Ishikawa (cell line): ENCODE measurements around the gene SOD1.

Experiments
- CEBPB ChIP-seq: IDR thresholded peaks from 2 replicates; pipeline ENCODE4 v1.6.1; 2012
- CREB1 ChIP-seq: IDR thresholded peaks from 2 replicates; pipeline ENCODE4 v1.6.1; 2012; ENCODE audit warnings: low read depth
- EGR1 ChIP-seq: IDR thresholded peaks from 2 replicates; pipeline ENCODE4 v1.6.1; 2012
- EP300 ChIP-seq: IDR thresholded peaks from 2 replicates; pipeline ENCODE4 v1.6.1; 2012; ENCODE audit warnings: borderline replicate concordance
- FOXM1 ChIP-seq: IDR thresholded peaks from 2 replicates; pipeline ENCODE4 v1.6.1; 2012; ENCODE audit warnings: low read depth, borderline replicate concordance
- NFIC ChIP-seq: IDR thresholded peaks from 2 replicates; pipeline ENCODE4 v1.6.1; 2012
- RAD21 ChIP-seq: IDR thresholded peaks from 2 replicates; pipeline ENCODE4 v1.6.1; 2012; ENCODE audit warnings: low read depth
- TAF1 ChIP-seq: IDR thresholded peaks from 2 replicates; pipeline ENCODE4 v1.6.1; 2012; ENCODE audit warnings: low read depth, mild to moderate bottlenecking
- TCF12 ChIP-seq: IDR thresholded peaks from 2 replicates; pipeline ENCODE4 v1.6.1; 2012; ENCODE audit warnings: low read depth
- TEAD4 ChIP-seq: IDR thresholded peaks from 2 replicates; pipeline ENCODE4 v1.6.1; 2012
- YY1 ChIP-seq: IDR thresholded peaks from 2 replicates; pipeline ENCODE4 v1.6.1; 2012; ENCODE audit warnings: low read depth
- ZBTB7A ChIP-seq: IDR thresholded peaks from 2 replicates; pipeline ENCODE4 v1.6.1; 2012; ENCODE audit warnings: low read depth
- TF ChIP-seq, protein P1 (sequence below): IDR thresholded peaks from 2 replicates; pipeline ENCODE4 v1.6.1; 2012
- TF ChIP-seq, protein P2 (sequence below): IDR thresholded peaks from 2 replicates; pipeline ENCODE4 v1.6.1; 2012; ENCODE audit warnings: low read depth, mild to moderate bottlenecking
- TF ChIP-seq, protein P3 (sequence below): IDR thresholded peaks from 2 replicates; pipeline ENCODE4 v1.6.1; 2012

SOD1 gene

DNA sequence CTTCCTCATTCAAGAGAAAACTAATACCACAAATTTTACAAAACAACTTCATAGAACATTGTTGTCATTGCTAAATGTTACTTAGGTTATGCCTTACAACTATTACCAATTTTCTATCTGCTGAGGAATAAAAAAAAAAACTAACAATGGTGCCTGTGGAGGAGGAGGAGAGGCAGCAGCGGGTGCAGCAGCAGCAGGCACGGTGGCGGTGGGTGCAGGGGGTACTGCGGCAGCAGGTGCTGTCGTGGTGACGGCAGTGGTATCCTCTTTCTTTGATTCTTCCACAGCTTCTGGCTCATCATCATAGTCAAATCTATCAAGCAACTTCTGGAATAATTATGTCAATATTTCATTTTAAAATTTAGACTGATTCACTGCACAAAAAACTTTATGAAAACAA is 36.9 kb downstream of the SOD1 start:
- TF ChIP-seq YY1 (no peak), ZBTB7A (no peak), EGR1 (no peak), EP300 (no peak), TCF12 (no peak), TEAD4 (no peak), NFIC (no peak), FOXM1 (no peak)
- TF ChIP-seq, protein P1, sequence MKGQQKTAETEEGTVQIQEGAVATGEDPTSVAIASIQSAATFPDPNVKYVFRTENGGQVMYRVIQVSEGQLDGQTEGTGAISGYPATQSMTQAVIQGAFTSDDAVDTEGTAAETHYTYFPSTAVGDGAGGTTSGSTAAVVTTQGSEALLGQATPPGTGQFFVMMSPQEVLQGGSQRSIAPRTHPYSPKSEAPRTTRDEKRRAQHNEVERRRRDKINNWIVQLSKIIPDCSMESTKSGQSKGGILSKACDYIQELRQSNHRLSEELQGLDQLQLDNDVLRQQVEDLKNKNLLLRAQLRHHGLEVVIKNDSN = no peak
- TF ChIP-seq, protein P2, sequence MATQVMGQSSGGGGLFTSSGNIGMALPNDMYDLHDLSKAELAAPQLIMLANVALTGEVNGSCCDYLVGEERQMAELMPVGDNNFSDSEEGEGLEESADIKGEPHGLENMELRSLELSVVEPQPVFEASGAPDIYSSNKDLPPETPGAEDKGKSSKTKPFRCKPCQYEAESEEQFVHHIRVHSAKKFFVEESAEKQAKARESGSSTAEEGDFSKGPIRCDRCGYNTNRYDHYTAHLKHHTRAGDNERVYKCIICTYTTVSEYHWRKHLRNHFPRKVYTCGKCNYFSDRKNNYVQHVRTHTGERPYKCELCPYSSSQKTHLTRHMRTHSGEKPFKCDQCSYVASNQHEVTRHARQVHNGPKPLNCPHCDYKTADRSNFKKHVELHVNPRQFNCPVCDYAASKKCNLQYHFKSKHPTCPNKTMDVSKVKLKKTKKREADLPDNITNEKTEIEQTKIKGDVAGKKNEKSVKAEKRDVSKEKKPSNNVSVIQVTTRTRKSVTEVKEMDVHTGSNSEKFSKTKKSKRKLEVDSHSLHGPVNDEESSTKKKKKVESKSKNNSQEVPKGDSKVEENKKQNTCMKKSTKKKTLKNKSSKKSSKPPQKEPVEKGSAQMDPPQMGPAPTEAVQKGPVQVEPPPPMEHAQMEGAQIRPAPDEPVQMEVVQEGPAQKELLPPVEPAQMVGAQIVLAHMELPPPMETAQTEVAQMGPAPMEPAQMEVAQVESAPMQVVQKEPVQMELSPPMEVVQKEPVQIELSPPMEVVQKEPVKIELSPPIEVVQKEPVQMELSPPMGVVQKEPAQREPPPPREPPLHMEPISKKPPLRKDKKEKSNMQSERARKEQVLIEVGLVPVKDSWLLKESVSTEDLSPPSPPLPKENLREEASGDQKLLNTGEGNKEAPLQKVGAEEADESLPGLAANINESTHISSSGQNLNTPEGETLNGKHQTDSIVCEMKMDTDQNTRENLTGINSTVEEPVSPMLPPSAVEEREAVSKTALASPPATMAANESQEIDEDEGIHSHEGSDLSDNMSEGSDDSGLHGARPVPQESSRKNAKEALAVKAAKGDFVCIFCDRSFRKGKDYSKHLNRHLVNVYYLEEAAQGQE = no peak

DNA sequence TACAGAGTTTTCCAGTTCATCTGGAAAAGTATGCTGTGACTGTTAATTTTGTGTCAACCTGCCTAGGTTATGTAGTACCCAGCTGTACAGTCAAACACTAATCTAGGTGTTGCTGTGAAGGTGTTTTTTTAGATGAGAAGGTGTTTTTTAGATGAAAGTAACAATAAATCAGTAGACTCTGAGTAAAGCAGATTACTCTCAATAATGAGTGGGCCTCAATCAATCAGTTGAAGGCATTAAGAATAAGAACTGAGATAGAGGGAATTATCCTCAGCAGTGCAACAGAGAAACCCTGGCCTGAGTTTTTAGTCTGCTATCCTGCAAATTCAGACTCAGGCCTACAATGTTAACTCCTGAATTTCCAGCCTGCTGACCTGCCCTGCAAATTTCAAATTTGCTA is 39.0 kb downstream of the SOD1 start:
- TF ChIP-seq RAD21 = no peak
- TF ChIP-seq EP300 = no peak
- no peak for TF ChIP-seq EGR1
- no peak for TF ChIP-seq ZBTB7A
- TF ChIP-seq TAF1 = no peak
- TF ChIP-seq NFIC = no peak

DNA sequence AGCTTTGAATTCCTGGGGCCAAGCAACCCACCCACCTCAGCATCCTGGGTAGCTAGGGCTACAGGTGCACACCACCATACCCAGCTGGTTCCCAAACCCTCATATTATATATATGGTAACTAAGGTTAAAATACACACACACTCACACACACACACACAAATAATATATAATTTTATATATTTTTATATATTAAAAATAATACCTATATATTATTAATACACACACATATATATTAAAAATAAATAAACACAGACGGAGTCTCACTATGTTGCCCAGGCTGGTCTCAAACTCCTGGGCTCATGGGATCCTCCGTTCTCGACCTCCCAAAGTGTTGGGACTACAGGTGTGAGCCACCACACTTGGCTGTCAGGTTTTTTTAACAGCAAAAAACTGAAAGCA is 40.5 kb downstream of the SOD1 start:
- TF ChIP-seq YY1 (no peak), NFIC (no peak), TCF12 (no peak), CREB1 (no peak), TAF1 (no peak), RAD21 (no peak), EP300 (no peak), ZBTB7A (no peak), EGR1 (no peak), FOXM1 (no peak), CEBPB (no peak), TEAD4 (no peak)
- TF ChIP-seq, protein P2 = no peak
- TF ChIP-seq, protein P1 = no peak
- TF ChIP-seq, protein P3, sequence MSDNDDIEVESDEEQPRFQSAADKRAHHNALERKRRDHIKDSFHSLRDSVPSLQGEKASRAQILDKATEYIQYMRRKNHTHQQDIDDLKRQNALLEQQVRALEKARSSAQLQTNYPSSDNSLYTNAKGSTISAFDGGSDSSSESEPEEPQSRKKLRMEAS = no peak

DNA sequence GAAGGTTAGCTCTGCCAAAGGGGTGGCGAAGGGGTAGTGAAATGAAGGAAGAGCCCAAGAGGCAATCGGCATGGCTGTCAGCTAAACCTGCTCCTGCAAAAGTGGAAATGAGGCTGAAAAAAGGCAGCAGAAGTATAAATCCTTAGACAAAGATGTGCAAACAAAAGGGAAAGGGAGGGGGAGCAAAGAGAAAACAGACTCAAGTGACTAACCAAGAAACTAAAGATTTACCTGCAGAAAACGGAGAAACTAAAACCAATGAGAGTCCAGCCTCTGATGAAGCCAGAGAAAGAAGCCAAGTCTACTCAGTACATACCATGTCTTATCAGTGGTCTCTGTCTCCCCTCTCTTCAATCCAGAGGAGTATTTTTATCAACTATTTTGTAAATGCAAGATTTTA is 47.1 kb downstream of the SOD1 start:
- TF ChIP-seq, protein P1 = no peak
- TF ChIP-seq YY1 (no peak), CEBPB (no peak), TAF1 (no peak), EGR1 (no peak), FOXM1 (no peak)
- TF ChIP-seq, protein P3 = no peak

DNA sequence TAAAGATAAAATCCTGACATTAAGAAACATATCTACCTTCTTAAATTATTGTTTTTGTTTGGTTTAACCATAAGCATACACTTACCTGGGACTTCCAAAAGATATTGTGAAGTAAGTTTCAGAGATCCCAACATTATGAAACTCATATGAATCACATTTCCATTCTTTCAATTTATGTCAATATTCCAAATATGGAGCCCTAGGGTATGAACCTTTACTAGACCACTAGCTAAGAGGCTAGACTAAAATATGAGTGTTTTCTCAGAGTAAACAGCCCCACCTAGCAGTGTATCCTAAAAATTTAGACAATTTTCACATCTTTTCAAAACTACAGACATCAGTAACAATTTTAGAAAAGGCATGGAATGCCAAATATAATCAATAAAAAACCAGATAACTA is 48.0 kb downstream of the SOD1 start:
- TF ChIP-seq RAD21 (no peak), ZBTB7A (no peak), NFIC (no peak), TCF12 (no peak), TAF1 (no peak), CEBPB (no peak), FOXM1 (no peak), TEAD4 (no peak), EGR1 (no peak)
- TF ChIP-seq, protein P2 = no peak
- TF ChIP-seq, protein P3 = no peak
